Measurements from ENCODE around the gene MRTFA.

MRTFA gene

GRCh38 chr22:40376149-40376548, 260.4 kb downstream of the MRTFA start:
- DNase-seq, result no peak

- no peak for DNase-seq
These were observed 262.0 kb downstream of the MRTFA start for GRCh38 chr22:40374567-40374966.

GRCh38 chr22:40368836-40369235, 267.7 kb downstream of the MRTFA start:
- DNase-seq, result no peak

GRCh38 chr22:40368016-40368415, 268.5 kb downstream of the MRTFA start:
- no peak for DNase-seq

GRCh38 chr22:40367342-40367741, 269.2 kb downstream of the MRTFA start:
- no peak for DNase-seq

- DNase-seq, result no peak
These were observed 270.5 kb downstream of the MRTFA start for GRCh38 chr22:40366068-40366467.

GRCh38 chr22:40364431-40364830, 272.1 kb downstream of the MRTFA start:
- DNase-seq, result no peak

- no peak for DNase-seq
These were observed 273.5 kb downstream of the MRTFA start for GRCh38 chr22:40363059-40363458.

GRCh38 chr22:40361100-40361499, 275.4 kb downstream of the MRTFA start:
- no peak for DNase-seq
